Rectal smooth muscle tissue (tissue), 1 donor: ENCODE measurements around the gene TREML2.
"Not testable (repeated sequence)": the region's sequence is repeated elsewhere in the genome, so short reads cannot be mapped to it uniquely, and the experiment has no call there.

Experiments
- H3K27ac ChIP-seq: one replicate; pipeline ENCODE4 v1.7.0; 2013; ENCODE audit warnings: low read depth, low read length, inconsistent platforms
- H3K27me3 ChIP-seq: one replicate; pipeline ENCODE4 v1.7.0; 2013; ENCODE audit warnings: low read length; ENCODE audit not compliant: control insufficient read depth, insufficient read depth
- H3K36me3 ChIP-seq: one replicate; pipeline ENCODE4 v1.7.0; 2013; ENCODE audit warnings: low read length; ENCODE audit not compliant: control insufficient read depth, insufficient read depth
- H3K4me1 ChIP-seq: one replicate; pipeline ENCODE4 v1.7.0; 2013; ENCODE audit warnings: low read length; ENCODE audit not compliant: control insufficient read depth, insufficient read depth
- H3K4me3 ChIP-seq: one replicate; pipeline ENCODE4 v1.7.0; 2013; ENCODE audit warnings: low read length
- H3K9ac ChIP-seq: one replicate; pipeline ENCODE4 v1.7.0; 2013; ENCODE audit warnings: low read length

TREML2 gene

GRCh38 chr6:41200901-41201763 lies at the start of gene TREML2:
Gene TREML2 (minus strand): TSS chr6:41201149. CDS start chr6:41201008, 141 bp downstream.
- H3K27ac ChIP-seq, result no peak within 1 kb of the TSS

GRCh38 chr6:41247882-41248705 lies 47.1 kb upstream of the TREML2 start:
- no peak overlapping the region for H3K27ac ChIP-seq
- H3K4me1 ChIP-seq, result no peaks in the 10 kb centered on the region
- no peak overlapping the region for H3K4me3 ChIP-seq
- H3K27me3 ChIP-seq, result no peaks in the 10 kb centered on the region
- H3K9ac ChIP-seq, result no peak overlapping the region
- no peaks in the 10 kb centered on the region for H3K36me3 ChIP-seq

More at GRCh38 chr6:41200901-41201763, at the start of gene TREML2:
- H3K9ac ChIP-seq, result no peak within 1 kb of the TSS
- no peaks in the 10 kb centered on the region for H3K36me3 ChIP-seq
- no peak within 1 kb of the TSS for H3K4me3 ChIP-seq
- no peaks in the 10 kb centered on the region for H3K4me1 ChIP-seq
- no peaks in the 10 kb centered on the region for H3K27me3 ChIP-seq

GRCh38 chr6:41247288-41247865 lies 46.4 kb upstream of the TREML2 start:
- no peak overlapping the region for H3K9ac ChIP-seq
- H3K4me1 ChIP-seq, result no peaks in the 10 kb centered on the region
- no peak overlapping the region for H3K27ac ChIP-seq
- H3K4me3 ChIP-seq, result no peak overlapping the region
- no peaks in the 10 kb centered on the region for H3K36me3 ChIP-seq
- H3K27me3 ChIP-seq, result peaks cover 3% of the 10 kb centered on the region

- H3K27ac ChIP-seq, H3K4me1 ChIP-seq, H3K36me3 ChIP-seq, H3K27me3 ChIP-seq, H3K4me3 ChIP-seq, H3K9ac ChIP-seq: not testable (repeated sequence)
Observed at GRCh38 chr6:41246529-41246928, 45.6 kb upstream of the TREML2 start.

- no peak overlapping the region for H3K4me3 ChIP-seq
- no peak overlapping the region for H3K27ac ChIP-seq
- H3K27me3 ChIP-seq, result peaks cover 7% of the 10 kb centered on the region
- H3K9ac ChIP-seq, result no peak overlapping the region
- H3K4me1 ChIP-seq, result no peaks in the 10 kb centered on the region
- H3K36me3 ChIP-seq, result no peaks in the 10 kb centered on the region
Observed at GRCh38 chr6:41239467-41240159, 38.7 kb upstream of the TREML2 start.

- Histone ChIP-seq H3K9ac (no peak overlapping the region), H3K4me1 (no peaks in the 10 kb centered on the region), H3K4me3 (no peak overlapping the region), H3K27me3 (peaks cover 3% of the 10 kb centered on the region), H3K36me3 (no peaks in the 10 kb centered on the region), H3K27ac (no peak overlapping the region)
Observed at GRCh38 chr6:41237128-41237527, 36.2 kb upstream of the TREML2 start.

GRCh38 chr6:41236276-41236675 lies 35.3 kb upstream of the TREML2 start:
- Histone ChIP-seq H3K36me3 (no peaks in the 10 kb centered on the region), H3K27ac (no peak overlapping the region), H3K4me1 (no peaks in the 10 kb centered on the region), H3K4me3 (no peak overlapping the region), H3K27me3 (peaks cover 3% of the 10 kb centered on the region), H3K9ac (no peak overlapping the region)

- Histone ChIP-seq H3K36me3 (no peaks in the 10 kb centered on the region), H3K4me3 (no peak overlapping the region), H3K27me3 (peaks cover 4% of the 10 kb centered on the region), H3K27ac (no peak overlapping the region), H3K9ac (no peak overlapping the region), H3K4me1 (no peaks in the 10 kb centered on the region)
Observed at GRCh38 chr6:41232667-41233066, 31.7 kb upstream of the TREML2 start.

GRCh38 chr6:41231246-41231645 lies 30.3 kb upstream of the TREML2 start:
- Histone ChIP-seq H3K9ac (no peak overlapping the region), H3K4me1 (no peaks in the 10 kb centered on the region), H3K27ac (no peak overlapping the region), H3K27me3 (peaks cover 4% of the 10 kb centered on the region), H3K36me3 (no peaks in the 10 kb centered on the region), H3K4me3 (no peak overlapping the region)

GRCh38 chr6:41229721-41230120 lies 28.8 kb upstream of the TREML2 start:
- peaks cover 4% of the 10 kb centered on the region for H3K27me3 ChIP-seq
- H3K4me3 ChIP-seq, result no peak overlapping the region

GRCh38 chr6:41228616-41229015 lies 27.7 kb upstream of the TREML2 start:
- Histone ChIP-seq H3K27ac (no peak overlapping the region), H3K4me3 (no peak overlapping the region), H3K9ac (no peak overlapping the region), H3K36me3 (no peaks in the 10 kb centered on the region), H3K4me1 (no peaks in the 10 kb centered on the region), H3K27me3 (peaks cover 4% of the 10 kb centered on the region)

More at GRCh38 chr6:41229721-41230120, 28.8 kb upstream of the TREML2 start:
- Histone ChIP-seq H3K27ac (no peak overlapping the region), H3K36me3 (no peaks in the 10 kb centered on the region), H3K9ac (no peak overlapping the region), H3K4me1 (no peaks in the 10 kb centered on the region)

- H3K36me3 ChIP-seq, result no peaks in the 10 kb centered on the region
- no peak within 1 kb of the TSS for H3K4me3 ChIP-seq
- no peak within 1 kb of the TSS for H3K9ac ChIP-seq
- H3K4me1 ChIP-seq, result no peaks in the 10 kb centered on the region
- H3K27me3 ChIP-seq, result peaks cover 4% of the 10 kb centered on the region
- no peak within 1 kb of the TSS for H3K27ac ChIP-seq
Observed at GRCh38 chr6:41228096-41228495, 27.1 kb upstream of the TREML2 start, which contains the start of gene TREML4. Gene TREML4 (plus strand): TSS chr6:41228349. CDS start chr6:41228428, 79 bp downstream.
